ENCODE data around the gene KIF12. TPM values are rescaled to one million over a fixed set of nuclear protein-coding genes. Genes with fewer than 3 reads are reported as not detected.

The KIF12 gene
- total and polyA plus RNA-seq, 2 of the 13 experiments (the other 11 are each of a cell fraction or from before 2014, with no cell fraction given): 1.8 to 12.5 TPM

- TF ChIP-seq, protein P1, sequence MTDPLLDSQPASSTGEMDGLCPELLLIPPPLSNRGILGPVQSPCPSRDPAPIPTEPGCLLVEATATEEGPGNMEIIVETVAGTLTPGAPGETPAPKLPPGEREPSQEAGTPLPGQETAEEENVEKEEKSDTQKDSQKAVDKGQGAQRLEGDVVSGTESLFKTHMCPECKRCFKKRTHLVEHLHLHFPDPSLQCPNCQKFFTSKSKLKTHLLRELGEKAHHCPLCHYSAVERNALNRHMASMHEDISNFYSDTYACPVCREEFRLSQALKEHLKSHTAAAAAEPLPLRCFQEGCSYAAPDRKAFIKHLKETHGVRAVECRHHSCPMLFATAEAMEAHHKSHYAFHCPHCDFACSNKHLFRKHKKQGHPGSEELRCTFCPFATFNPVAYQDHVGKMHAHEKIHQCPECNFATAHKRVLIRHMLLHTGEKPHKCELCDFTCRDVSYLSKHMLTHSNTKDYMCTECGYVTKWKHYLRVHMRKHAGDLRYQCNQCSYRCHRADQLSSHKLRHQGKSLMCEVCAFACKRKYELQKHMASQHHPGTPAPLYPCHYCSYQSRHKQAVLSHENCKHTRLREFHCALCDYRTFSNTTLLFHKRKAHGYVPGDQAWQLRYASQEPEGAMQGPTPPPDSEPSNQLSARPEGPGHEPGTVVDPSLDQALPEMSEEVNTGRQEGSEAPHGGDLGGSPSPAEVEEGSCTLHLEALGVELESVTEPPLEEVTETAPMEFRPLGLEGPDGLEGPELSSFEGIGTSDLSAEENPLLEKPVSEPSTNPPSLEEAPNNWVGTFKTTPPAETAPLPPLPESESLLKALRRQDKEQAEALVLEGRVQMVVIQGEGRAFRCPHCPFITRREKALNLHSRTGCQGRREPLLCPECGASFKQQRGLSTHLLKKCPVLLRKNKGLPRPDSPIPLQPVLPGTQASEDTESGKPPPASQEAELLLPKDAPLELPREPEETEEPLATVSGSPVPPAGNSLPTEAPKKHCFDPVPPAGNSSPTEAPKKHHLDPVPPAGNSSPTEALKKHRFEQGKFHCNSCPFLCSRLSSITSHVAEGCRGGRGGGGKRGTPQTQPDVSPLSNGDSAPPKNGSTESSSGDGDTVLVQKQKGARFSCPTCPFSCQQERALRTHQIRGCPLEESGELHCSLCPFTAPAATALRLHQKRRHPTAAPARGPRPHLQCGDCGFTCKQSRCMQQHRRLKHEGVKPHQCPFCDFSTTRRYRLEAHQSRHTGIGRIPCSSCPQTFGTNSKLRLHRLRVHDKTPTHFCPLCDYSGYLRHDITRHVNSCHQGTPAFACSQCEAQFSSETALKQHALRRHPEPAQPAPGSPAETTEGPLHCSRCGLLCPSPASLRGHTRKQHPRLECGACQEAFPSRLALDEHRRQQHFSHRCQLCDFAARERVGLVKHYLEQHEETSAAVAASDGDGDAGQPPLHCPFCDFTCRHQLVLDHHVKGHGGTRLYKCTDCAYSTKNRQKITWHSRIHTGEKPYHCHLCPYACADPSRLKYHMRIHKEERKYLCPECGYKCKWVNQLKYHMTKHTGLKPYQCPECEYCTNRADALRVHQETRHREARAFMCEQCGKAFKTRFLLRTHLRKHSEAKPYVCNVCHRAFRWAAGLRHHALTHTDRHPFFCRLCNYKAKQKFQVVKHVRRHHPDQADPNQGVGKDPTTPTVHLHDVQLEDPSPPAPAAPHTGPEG (CRISPR knock-in tag; IDR thresholded peaks at IDR 0.05): peak; percentile 77; the same call in 1 of the 2 replicates
- TF ChIP-seq MXD3 (CRISPR knock-in tag; IDR thresholded peaks at IDR 0.05) (0 out of 2 replicates have a peak, but pooled peaks have one; percentile 48), KLF12 (CRISPR knock-in tag; IDR thresholded peaks at IDR 0.05; ENCODE audit: borderline replicate concordance) (no peak), CCDC6 (CRISPR knock-in tag; IDR thresholded peaks at IDR 0.05) (peak; percentile 63; the same call in 1 of the 2 replicates), ZNF160 (CRISPR knock-in tag; IDR thresholded peaks at IDR 0.05) (0 out of 2 replicates have a peak, but pooled peaks have one; percentile 40), RXRB (CRISPR knock-in tag; IDR thresholded peaks at IDR 0.05; ENCODE audit: borderline replicate concordance) (peak; percentile 66; the same call in 1 of the 2 replicates), HMG20A (CRISPR knock-in tag; IDR thresholded peaks at IDR 0.05; ENCODE audit: borderline replicate concordance) (peak; percentile 29; the same call in 1 of the 2 replicates), ZNF746 (CRISPR knock-in tag; IDR thresholded peaks at IDR 0.05) (no peak), RARA (CRISPR knock-in tag; IDR thresholded peaks at IDR 0.05) (peak; percentile 35), MTERF4 (CRISPR knock-in tag; IDR thresholded peaks at IDR 0.05) (0 out of 2 replicates have a peak, but pooled peaks have one; percentile 54), ZBTB43 (CRISPR knock-in tag; conservative IDR thresholded peaks at IDR 0.05) (peak; percentile 67; the same call in 1 of the 2 replicates), ZNF788 (CRISPR knock-in tag; IDR thresholded peaks at IDR 0.05; ENCODE audit: borderline replicate concordance) (peak; percentile 77; the same call in 1 of the 2 replicates), FIP1L1 (IDR thresholded peaks at IDR 0.05; ENCODE audit: borderline replicate concordance, insufficient read depth, low read depth, low read length) (no peak), IRF2 (CRISPR knock-in tag; IDR thresholded peaks at IDR 0.05) (peak; percentile 80), KMT2A (CRISPR knock-in tag; IDR thresholded peaks at IDR 0.05) (peak; percentile 48; the same call in 1 of the 2 replicates), ZNF224 (CRISPR knock-in tag; IDR thresholded peaks at IDR 0.05) (no peak)
- TF ChIP-seq, protein P2, sequence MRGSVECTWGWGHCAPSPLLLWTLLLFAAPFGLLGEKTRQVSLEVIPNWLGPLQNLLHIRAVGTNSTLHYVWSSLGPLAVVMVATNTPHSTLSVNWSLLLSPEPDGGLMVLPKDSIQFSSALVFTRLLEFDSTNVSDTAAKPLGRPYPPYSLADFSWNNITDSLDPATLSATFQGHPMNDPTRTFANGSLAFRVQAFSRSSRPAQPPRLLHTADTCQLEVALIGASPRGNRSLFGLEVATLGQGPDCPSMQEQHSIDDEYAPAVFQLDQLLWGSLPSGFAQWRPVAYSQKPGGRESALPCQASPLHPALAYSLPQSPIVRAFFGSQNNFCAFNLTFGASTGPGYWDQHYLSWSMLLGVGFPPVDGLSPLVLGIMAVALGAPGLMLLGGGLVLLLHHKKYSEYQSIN (CRISPR knock-in tag; IDR thresholded peaks at IDR 0.05; ENCODE audit: borderline replicate concordance): no peak
These were observed 9.1 kb upstream of the KIF12 start (continued) for GRCh38 chr9:114108016-114108833.
